WTC11 (cell line): Measurements from ENCODE around the gene PHACTR3.

Source experiments
- ATF2 ChIP-seq: sonication (generic); formaldehyde crosslinking; IDR thresholded peaks from 2 replicates; pipeline ENCODE4 v1.8.1; 2022; ENCODE audit warnings: low read depth, missing genetic modification reagents, borderline replicate concordance
- E2F1 ChIP-seq: sonication (generic); formaldehyde crosslinking; IDR thresholded peaks from 2 replicates; pipeline ENCODE4 v1.8.0; 2022; ENCODE audit warnings: mild to moderate bottlenecking, missing genetic modification reagents
- ESRRA ChIP-seq: sonication (generic); formaldehyde crosslinking; IDR thresholded peaks from 2 replicates; pipeline ENCODE4 v1.8.1; 2022; ENCODE audit warnings: mild to moderate bottlenecking, missing genetic modification reagents, borderline replicate concordance
- IRF2 ChIP-seq: sonication (generic); formaldehyde crosslinking; IDR thresholded peaks from 2 replicates; pipeline ENCODE4 v1.8.0; 2022; ENCODE audit warnings: low read depth, missing genetic modification reagents, borderline replicate concordance
- SMAD4 ChIP-seq: sonication (generic); formaldehyde crosslinking; IDR thresholded peaks from 2 replicates; pipeline ENCODE4 v1.8.0; 2022; ENCODE audit warnings: mild to moderate bottlenecking, missing genetic modification reagents
- TF ChIP-seq, protein P1 (sequence below): fragments of 200-600 bp; IDR thresholded peaks from 2 replicates; pipeline ENCODE4 v1.8.0; 2022; ENCODE audit warnings: antibody characterized with exemption

- TF ChIP-seq, protein P1, sequence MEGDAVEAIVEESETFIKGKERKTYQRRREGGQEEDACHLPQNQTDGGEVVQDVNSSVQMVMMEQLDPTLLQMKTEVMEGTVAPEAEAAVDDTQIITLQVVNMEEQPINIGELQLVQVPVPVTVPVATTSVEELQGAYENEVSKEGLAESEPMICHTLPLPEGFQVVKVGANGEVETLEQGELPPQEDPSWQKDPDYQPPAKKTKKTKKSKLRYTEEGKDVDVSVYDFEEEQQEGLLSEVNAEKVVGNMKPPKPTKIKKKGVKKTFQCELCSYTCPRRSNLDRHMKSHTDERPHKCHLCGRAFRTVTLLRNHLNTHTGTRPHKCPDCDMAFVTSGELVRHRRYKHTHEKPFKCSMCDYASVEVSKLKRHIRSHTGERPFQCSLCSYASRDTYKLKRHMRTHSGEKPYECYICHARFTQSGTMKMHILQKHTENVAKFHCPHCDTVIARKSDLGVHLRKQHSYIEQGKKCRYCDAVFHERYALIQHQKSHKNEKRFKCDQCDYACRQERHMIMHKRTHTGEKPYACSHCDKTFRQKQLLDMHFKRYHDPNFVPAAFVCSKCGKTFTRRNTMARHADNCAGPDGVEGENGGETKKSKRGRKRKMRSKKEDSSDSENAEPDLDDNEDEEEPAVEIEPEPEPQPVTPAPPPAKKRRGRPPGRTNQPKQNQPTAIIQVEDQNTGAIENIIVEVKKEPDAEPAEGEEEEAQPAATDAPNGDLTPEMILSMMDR: no peak
- TF ChIP-seq E2F1 (CRISPR knock-in tag) (no peak), SMAD4 (CRISPR knock-in tag) (no peak), ESRRA (CRISPR knock-in tag) (no peak), IRF2 (CRISPR knock-in tag) (no peak), ATF2 (CRISPR knock-in tag) (no peak)
Observed at GRCh38 chr20:59861401-59861800, 257.1 kb downstream of the PHACTR3 start.
